Activated CD4-positive, alpha-beta T cell treated with anti-CD3 and anti-CD28 coated beads for 36 hours (primary cell): ENCODE data around the gene NLGN1. TPM values are rescaled to one million over a fixed set of nuclear protein-coding genes. Genes with fewer than 3 reads are reported as not detected.
"Not testable (repeated sequence)": the region's sequence is repeated elsewhere in the genome, so short reads cannot be mapped to it uniquely, and the experiment has no call there.

ENCODE experiments used
- ATAC-seq: fragments of 200-7000 bp; cut with Tn5 transposase; one replicate; pipeline ENCODE4 v1.10.0; 2021; ENCODE audit warnings: mild to moderate bottlenecking, moderate library complexity
- CTCF ChIA-PET: fragments of 350-600 bp; sonication (Branson Sonifier 250); formaldehyde crosslinking; loops from one replicate; lab custom pipeline; 2021; ENCODE audit warnings: antibody characterized with exemption; lab: Charles Lee
- POLR2A ChIA-PET: fragments of 350-600 bp; sonication (Branson Sonifier 250); formaldehyde crosslinking; loops from one replicate; lab custom pipeline; 2021; ENCODE audit warnings: antibody characterized with exemption, inconsistent platforms; lab: Charles Lee
- DNase-seq: peaks from one replicate; pipeline ENCODE4 v3.0.0-alpha.2; 2020
- H3K27ac Mint-ChIP-seq: one replicate; pipeline ENCODE4 v1.8.0; 2021; ENCODE audit warnings: mixed read lengths
- H3K27me3 Mint-ChIP-seq: one replicate; pipeline ENCODE4 v1.8.0; 2021; ENCODE audit warnings: mixed read lengths
- H3K36me3 Mint-ChIP-seq: one replicate; pipeline ENCODE4 v1.8.0; 2021; ENCODE audit warnings: low read depth, mixed read lengths
- H3K4me1 Mint-ChIP-seq: one replicate; pipeline ENCODE4 v1.8.0; 2021; ENCODE audit warnings: mixed read lengths
- H3K4me3 Mint-ChIP-seq: one replicate; pipeline ENCODE4 v1.8.0; 2021; ENCODE audit warnings: mild to moderate bottlenecking, moderate library complexity, mixed read lengths
- H3K9me3 Mint-ChIP-seq: one replicate; pipeline ENCODE4 v1.8.0; 2021; ENCODE audit warnings: low read depth, mixed read lengths
- intact Hi-C, 2 experiments: fragments of 100-400 bp; cut with DNase I in 1 of 2; cut with micrococcal nuclease in 1 of 2; formaldehyde crosslinking; loops; one replicate each; pipeline versions ENCODE4 v1.14.2 to v1.15.1; 2022 to 2024; cut with DNase I, micrococcal nuclease
- total RNA-seq, 2 experiments: library from RNA; stranded (reverse); gene quantifications; one replicate each; pipeline ENCODE4 v1.2.3, GENCODE V29; 2021

The NLGN1 gene
- total RNA-seq, 2 experiments from 2014 or later: not detected

- POLR2A ChIA-PET: no interaction called here
- Mint-ChIP-seq H3K4me3 (no peak overlapping the region), H3K27me3 (no peaks in the 10 kb centered on the region), H3K9me3 (no peaks in the 10 kb centered on the region), H3K36me3 (no peaks in the 10 kb centered on the region), H3K4me1 (peaks cover 13% of the 10 kb centered on the region), H3K27ac (no peak overlapping the region)
- DNase-seq (no peak), ATAC-seq (no peak)
- intact Hi-C loops: no loop called here
- CTCF ChIA-PET: interaction anchor here (0.6 to 0.7 kb wide), 3 partner anchors 13 to 536 kb away, joined by 3 read pairs; no protein-coding TSS in a partner anchor
Measured at GRCh38 chr3:174216946-174217718, 819.6 kb downstream of the NLGN1 start.

- H3K9me3 Mint-ChIP-seq: no peaks in the 10 kb centered on the region
- no peaks in the 10 kb centered on the region for H3K27me3 Mint-ChIP-seq
- ATAC-seq: no peak
- ChIA-PET POLR2A (no interaction called here), CTCF (no interaction called here)
- H3K36me3 Mint-ChIP-seq: no peaks in the 10 kb centered on the region
- no peak for DNase-seq
- intact Hi-C loops: no loop called here
- no peak overlapping the region for H3K27ac Mint-ChIP-seq
- H3K4me3 Mint-ChIP-seq: no peak overlapping the region
- peaks cover 13% of the 10 kb centered on the region for H3K4me1 Mint-ChIP-seq
Measured at GRCh38 chr3:174218016-174218415, 820.5 kb downstream of the NLGN1 start.

GRCh38 chr3:174219738-174220137 lies 822.2 kb downstream of the NLGN1 start:
- intact Hi-C loops: no loop called here
- no peaks in the 10 kb centered on the region for H3K36me3 Mint-ChIP-seq
- peaks cover 13% of the 10 kb centered on the region for H3K4me1 Mint-ChIP-seq
- POLR2A ChIA-PET: no interaction called here
- CTCF ChIA-PET: no interaction called here
- ATAC-seq (no peak), DNase-seq (no peak)
- H3K27ac Mint-ChIP-seq: no peak overlapping the region
- no peak overlapping the region for H3K4me3 Mint-ChIP-seq
- no peaks in the 10 kb centered on the region for H3K27me3 Mint-ChIP-seq
- H3K9me3 Mint-ChIP-seq: no peaks in the 10 kb centered on the region

- ChIA-PET CTCF (no interaction called here), POLR2A (no interaction called here)
- no peak for DNase-seq
- no peaks in the 10 kb centered on the region for H3K36me3 Mint-ChIP-seq
- no peaks in the 10 kb centered on the region for H3K9me3 Mint-ChIP-seq
- H3K4me3 Mint-ChIP-seq: no peak overlapping the region
- H3K4me1 Mint-ChIP-seq: peaks cover 13% of the 10 kb centered on the region
- no peak overlapping the region for H3K27ac Mint-ChIP-seq
- intact Hi-C loops: no loop called here
- no peak for ATAC-seq
- H3K27me3 Mint-ChIP-seq: no peaks in the 10 kb centered on the region
Measured at GRCh38 chr3:174220775-174221554, 823.4 kb downstream of the NLGN1 start.

GRCh38 chr3:174223042-174223441 lies 825.5 kb downstream of the NLGN1 start:
- Mint-ChIP-seq H3K27ac (no peak overlapping the region), H3K4me1 (no peaks in the 10 kb centered on the region), H3K4me3 (no peak overlapping the region), H3K9me3 (no peaks in the 10 kb centered on the region), H3K27me3 (no peaks in the 10 kb centered on the region), H3K36me3 (no peaks in the 10 kb centered on the region)
- POLR2A ChIA-PET: no interaction called here
- intact Hi-C loops: no loop called here
- ATAC-seq: no peak
- CTCF ChIA-PET: no interaction called here
- no peak for DNase-seq

- ChIA-PET POLR2A (no interaction called here), CTCF (no interaction called here)
- H3K36me3 Mint-ChIP-seq: no peaks in the 10 kb centered on the region
- H3K27ac Mint-ChIP-seq: no peak overlapping the region
- intact Hi-C loops: no loop called here
- no peaks in the 10 kb centered on the region for H3K4me1 Mint-ChIP-seq
- DNase-seq (no peak), ATAC-seq (no peak)
- no peaks in the 10 kb centered on the region for H3K9me3 Mint-ChIP-seq
- H3K27me3 Mint-ChIP-seq: no peaks in the 10 kb centered on the region
- H3K4me3 Mint-ChIP-seq: no peak overlapping the region
Measured at GRCh38 chr3:174223626-174224025, 826.1 kb downstream of the NLGN1 start.

GRCh38 chr3:174229916-174230315 lies 832.4 kb downstream of the NLGN1 start:
- CTCF ChIA-PET: no interaction called here
- Mint-ChIP-seq H3K9me3 (no peaks in the 10 kb centered on the region), H3K27ac (no peak overlapping the region), H3K4me3 (no peak overlapping the region), H3K4me1 (no peaks in the 10 kb centered on the region), H3K27me3 (no peaks in the 10 kb centered on the region), H3K36me3 (no peaks in the 10 kb centered on the region)
- POLR2A ChIA-PET: no interaction called here
- no peak for ATAC-seq
- intact Hi-C loops: no loop called here
- DNase-seq: no peak

GRCh38 chr3:174232028-174232657 lies 834.6 kb downstream of the NLGN1 start:
- CTCF ChIA-PET, POLR2A ChIA-PET, intact Hi-C loops, H3K9me3 Mint-ChIP-seq, DNase-seq, H3K27ac Mint-ChIP-seq, H3K36me3 Mint-ChIP-seq, H3K4me3 Mint-ChIP-seq, H3K4me1 Mint-ChIP-seq, H3K27me3 Mint-ChIP-seq, ATAC-seq: not testable (repeated sequence)

GRCh38 chr3:174232658-174233429 lies 835.3 kb downstream of the NLGN1 start:
- Mint-ChIP-seq H3K27ac (no peak overlapping the region), H3K27me3 (no peaks in the 10 kb centered on the region), H3K36me3 (no peaks in the 10 kb centered on the region), H3K9me3 (no peaks in the 10 kb centered on the region), H3K4me3 (no peak overlapping the region), H3K4me1 (no peaks in the 10 kb centered on the region)
- DNase-seq: no peak
- ChIA-PET CTCF (no interaction called here), POLR2A (no interaction called here)
- no peak for ATAC-seq
- intact Hi-C loops: no loop called here

GRCh38 chr3:174233511-174233910 lies 836.0 kb downstream of the NLGN1 start:
- H3K4me1 Mint-ChIP-seq: no peaks in the 10 kb centered on the region
- H3K4me3 Mint-ChIP-seq: no peak overlapping the region
- no peaks in the 10 kb centered on the region for H3K27me3 Mint-ChIP-seq
- intact Hi-C loops: no loop called here
- H3K36me3 Mint-ChIP-seq: no peaks in the 10 kb centered on the region
- ChIA-PET CTCF (no interaction called here), POLR2A (no interaction called here)
- ATAC-seq (no peak), DNase-seq (no peak)
- H3K27ac Mint-ChIP-seq: no peak overlapping the region
- no peaks in the 10 kb centered on the region for H3K9me3 Mint-ChIP-seq

- ChIA-PET CTCF (no interaction called here), POLR2A (no interaction called here)
- Mint-ChIP-seq H3K36me3 (no peaks in the 10 kb centered on the region), H3K27me3 (no peaks in the 10 kb centered on the region), H3K27ac (no peak overlapping the region), H3K4me1 (no peaks in the 10 kb centered on the region), H3K4me3 (no peak overlapping the region), H3K9me3 (no peaks in the 10 kb centered on the region)
- ATAC-seq: no peak
- no peak for DNase-seq
- intact Hi-C loops: no loop called here
Measured at GRCh38 chr3:174242311-174243041, 844.9 kb downstream of the NLGN1 start.
